K562 (cell line): ENCODE results near the gene GRIN2D. TPM values are rescaled to one million over a fixed set of nuclear protein-coding genes. Genes with fewer than 3 reads are reported as not detected.

ENCODE experiments used
- HNRNPL ChIP-seq: fragments of 200-400 bp; formaldehyde crosslinking; IDR thresholded peaks from 2 replicates; pipeline ENCODE4 v1.6.1; 2017; ENCODE audit warnings: low read depth, mild to moderate bottlenecking, low read length
- MYC ChIP-seq, 2 experiments: fragments of 250-450 bp in 1 of 2; sonication (Bioruptor Pico) in 1 of 2; IDR thresholded peaks; 2 replicates each; pipeline versions ENCODE4 v1.5.1 to v1.6.1; 2012 to 2021; ENCODE audit warnings: low read depth in 2 of 2, borderline replicate concordance in 1 of 2, improper control_type of control experiment in 1 of 2, low read length in 1 of 2, mild to moderate bottlenecking in 1 of 2, moderate library complexity in 1 of 2
- RNF2 ChIP-seq: sonication (generic); IDR thresholded peaks from 2 replicates; pipeline ENCODE4 v1.6.1; 2016
- SIN3A ChIP-seq, 2 experiments: fragments of 150-350 bp in 1 of 2; IDR thresholded peaks; 2 replicates each; pipeline ENCODE4 v1.6.1; 2011 to 2016; ENCODE audit warnings: borderline replicate concordance in 2 of 2, low read depth in 2 of 2, low read length in 2 of 2, mild to moderate bottlenecking in 2 of 2, moderate library complexity in 2 of 2; ENCODE audit not compliant: control insufficient read depth in 1 of 2
- ZNF778 ChIP-seq: fragments of 450-650 bp; formaldehyde crosslinking; IDR thresholded peaks from 2 replicates; pipeline ENCODE4 v1.4.0; 2020; ENCODE audit warnings: mild to moderate bottlenecking, moderate library complexity
- polyA plus RNA-seq, 8 experiments: library from polyadenylated mRNA; depleted of rRNA in 4 of 8; stranded (reverse) in 5 of 8; unstranded in 3 of 8; fragments of >200 nt; fragmentation: Nextera tagmentation in 2 of 8; fragmentation: Illumina TruSeq in 1 of 8; extraction: Ambion mirVana in 2 of 8; extraction: Trizol in 1 of 8; gene quantifications; 2 replicates each; pipeline versions ENCODE4 v1.2.1 to v1.2.3, GENCODE V29; 2011 to 2014; ENCODE audit warnings: inconsistent platforms in 1 of 8, missing spikeins in 1 of 8
- total RNA-seq, 7 experiments: library from RNA; depleted of rRNA in 6 of 7; stranded (reverse); fragments of >200 nt in 6 of 7; fragmentation: Illumina TruSeq in 2 of 7; extraction: Trizol in 2 of 7; gene quantifications; 2 replicates each; pipeline versions ENCODE4 v1.2.1 to v1.2.3, GENCODE V29; 2011 to 2021; ENCODE audit warnings: low replicate concordance in 1 of 7
- TF ChIP-seq, protein P1 (sequence below): fragments of 250-450 bp; sonication (Bioruptor Pico); IDR thresholded peaks from 2 replicates; pipeline ENCODE4 v1.9.0; 2021; ENCODE audit warnings: mild to moderate bottlenecking, inconsistent platforms
- TF ChIP-seq, protein P2 (sequence below): fragments of 200-600 bp; sonication (generic); IDR thresholded peaks from one replicate; pipeline ENCODE4 v1.6.1; 2012; ENCODE audit warnings: mild to moderate bottlenecking, low read depth, low read length, inconsistent platforms
- TF ChIP-seq, protein P3 (sequence below): fragments of 250-450 bp; sonication (Bioruptor Pico); IDR thresholded peaks from 2 replicates; pipeline ENCODE4 v1.4.0; 2020; ENCODE audit warnings: mild to moderate bottlenecking, moderate library complexity

Gene GRIN2D
- total and polyA plus RNA-seq, 9 of the 15 experiments (the other 6 are each of a cell fraction or from before 2014, with no cell fraction given) = 0.32 to 31.5 (median 1.8) TPM

DNA sequence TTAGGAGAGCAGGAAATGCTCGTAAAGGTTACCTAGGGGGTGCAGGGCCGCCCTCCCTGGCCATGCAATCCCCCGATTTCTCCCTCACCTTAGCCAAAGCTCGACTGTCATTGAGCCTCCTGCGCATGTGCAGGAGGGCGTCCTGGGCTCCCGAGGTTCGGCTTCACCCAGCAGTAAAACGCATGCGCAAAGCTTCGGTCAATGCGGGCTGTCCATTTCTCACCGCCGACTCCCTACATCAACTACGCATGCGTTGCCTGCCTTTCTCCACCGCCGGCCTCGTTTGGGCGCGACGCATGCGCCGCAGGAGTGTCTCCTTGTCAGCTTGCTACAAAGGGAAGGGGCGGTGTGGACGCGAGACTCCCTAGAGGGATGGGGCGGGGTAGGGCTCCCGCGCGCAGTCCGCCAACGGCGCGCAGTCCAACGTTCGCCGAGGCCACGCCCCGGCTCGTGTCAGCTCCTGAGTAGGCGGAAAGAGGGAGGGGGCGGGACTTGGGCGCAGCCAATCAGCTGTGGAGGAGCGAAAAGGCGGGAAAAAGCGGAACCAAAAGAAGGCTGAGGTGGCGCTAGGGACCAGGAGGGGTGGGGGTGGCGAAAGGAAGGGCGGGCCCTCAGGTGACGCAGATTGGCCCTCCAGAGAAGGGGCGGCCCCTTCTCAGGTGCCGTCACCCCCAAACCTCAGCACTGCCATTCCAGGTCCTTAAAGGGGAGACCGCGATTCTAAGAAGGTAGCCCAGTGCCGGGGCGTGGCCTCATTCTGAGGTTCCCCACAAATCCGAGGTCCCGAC lies 29.5 kb upstream of the GRIN2D start, which contains the start of the genes SYNGR4 and TMEM143 (continued):
- TF ChIP-seq, protein P1, sequence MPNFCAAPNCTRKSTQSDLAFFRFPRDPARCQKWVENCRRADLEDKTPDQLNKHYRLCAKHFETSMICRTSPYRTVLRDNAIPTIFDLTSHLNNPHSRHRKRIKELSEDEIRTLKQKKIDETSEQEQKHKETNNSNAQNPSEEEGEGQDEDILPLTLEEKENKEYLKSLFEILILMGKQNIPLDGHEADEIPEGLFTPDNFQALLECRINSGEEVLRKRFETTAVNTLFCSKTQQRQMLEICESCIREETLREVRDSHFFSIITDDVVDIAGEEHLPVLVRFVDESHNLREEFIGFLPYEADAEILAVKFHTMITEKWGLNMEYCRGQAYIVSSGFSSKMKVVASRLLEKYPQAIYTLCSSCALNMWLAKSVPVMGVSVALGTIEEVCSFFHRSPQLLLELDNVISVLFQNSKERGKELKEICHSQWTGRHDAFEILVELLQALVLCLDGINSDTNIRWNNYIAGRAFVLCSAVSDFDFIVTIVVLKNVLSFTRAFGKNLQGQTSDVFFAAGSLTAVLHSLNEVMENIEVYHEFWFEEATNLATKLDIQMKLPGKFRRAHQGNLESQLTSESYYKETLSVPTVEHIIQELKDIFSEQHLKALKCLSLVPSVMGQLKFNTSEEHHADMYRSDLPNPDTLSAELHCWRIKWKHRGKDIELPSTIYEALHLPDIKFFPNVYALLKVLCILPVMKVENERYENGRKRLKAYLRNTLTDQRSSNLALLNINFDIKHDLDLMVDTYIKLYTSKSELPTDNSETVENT (CRISPR knock-in tag) = 0 out of 2 replicates have a peak, but pooled peaks have one; percentile 63
- TF ChIP-seq RNF2 = peak; percentile 71
- TF ChIP-seq, protein P2, sequence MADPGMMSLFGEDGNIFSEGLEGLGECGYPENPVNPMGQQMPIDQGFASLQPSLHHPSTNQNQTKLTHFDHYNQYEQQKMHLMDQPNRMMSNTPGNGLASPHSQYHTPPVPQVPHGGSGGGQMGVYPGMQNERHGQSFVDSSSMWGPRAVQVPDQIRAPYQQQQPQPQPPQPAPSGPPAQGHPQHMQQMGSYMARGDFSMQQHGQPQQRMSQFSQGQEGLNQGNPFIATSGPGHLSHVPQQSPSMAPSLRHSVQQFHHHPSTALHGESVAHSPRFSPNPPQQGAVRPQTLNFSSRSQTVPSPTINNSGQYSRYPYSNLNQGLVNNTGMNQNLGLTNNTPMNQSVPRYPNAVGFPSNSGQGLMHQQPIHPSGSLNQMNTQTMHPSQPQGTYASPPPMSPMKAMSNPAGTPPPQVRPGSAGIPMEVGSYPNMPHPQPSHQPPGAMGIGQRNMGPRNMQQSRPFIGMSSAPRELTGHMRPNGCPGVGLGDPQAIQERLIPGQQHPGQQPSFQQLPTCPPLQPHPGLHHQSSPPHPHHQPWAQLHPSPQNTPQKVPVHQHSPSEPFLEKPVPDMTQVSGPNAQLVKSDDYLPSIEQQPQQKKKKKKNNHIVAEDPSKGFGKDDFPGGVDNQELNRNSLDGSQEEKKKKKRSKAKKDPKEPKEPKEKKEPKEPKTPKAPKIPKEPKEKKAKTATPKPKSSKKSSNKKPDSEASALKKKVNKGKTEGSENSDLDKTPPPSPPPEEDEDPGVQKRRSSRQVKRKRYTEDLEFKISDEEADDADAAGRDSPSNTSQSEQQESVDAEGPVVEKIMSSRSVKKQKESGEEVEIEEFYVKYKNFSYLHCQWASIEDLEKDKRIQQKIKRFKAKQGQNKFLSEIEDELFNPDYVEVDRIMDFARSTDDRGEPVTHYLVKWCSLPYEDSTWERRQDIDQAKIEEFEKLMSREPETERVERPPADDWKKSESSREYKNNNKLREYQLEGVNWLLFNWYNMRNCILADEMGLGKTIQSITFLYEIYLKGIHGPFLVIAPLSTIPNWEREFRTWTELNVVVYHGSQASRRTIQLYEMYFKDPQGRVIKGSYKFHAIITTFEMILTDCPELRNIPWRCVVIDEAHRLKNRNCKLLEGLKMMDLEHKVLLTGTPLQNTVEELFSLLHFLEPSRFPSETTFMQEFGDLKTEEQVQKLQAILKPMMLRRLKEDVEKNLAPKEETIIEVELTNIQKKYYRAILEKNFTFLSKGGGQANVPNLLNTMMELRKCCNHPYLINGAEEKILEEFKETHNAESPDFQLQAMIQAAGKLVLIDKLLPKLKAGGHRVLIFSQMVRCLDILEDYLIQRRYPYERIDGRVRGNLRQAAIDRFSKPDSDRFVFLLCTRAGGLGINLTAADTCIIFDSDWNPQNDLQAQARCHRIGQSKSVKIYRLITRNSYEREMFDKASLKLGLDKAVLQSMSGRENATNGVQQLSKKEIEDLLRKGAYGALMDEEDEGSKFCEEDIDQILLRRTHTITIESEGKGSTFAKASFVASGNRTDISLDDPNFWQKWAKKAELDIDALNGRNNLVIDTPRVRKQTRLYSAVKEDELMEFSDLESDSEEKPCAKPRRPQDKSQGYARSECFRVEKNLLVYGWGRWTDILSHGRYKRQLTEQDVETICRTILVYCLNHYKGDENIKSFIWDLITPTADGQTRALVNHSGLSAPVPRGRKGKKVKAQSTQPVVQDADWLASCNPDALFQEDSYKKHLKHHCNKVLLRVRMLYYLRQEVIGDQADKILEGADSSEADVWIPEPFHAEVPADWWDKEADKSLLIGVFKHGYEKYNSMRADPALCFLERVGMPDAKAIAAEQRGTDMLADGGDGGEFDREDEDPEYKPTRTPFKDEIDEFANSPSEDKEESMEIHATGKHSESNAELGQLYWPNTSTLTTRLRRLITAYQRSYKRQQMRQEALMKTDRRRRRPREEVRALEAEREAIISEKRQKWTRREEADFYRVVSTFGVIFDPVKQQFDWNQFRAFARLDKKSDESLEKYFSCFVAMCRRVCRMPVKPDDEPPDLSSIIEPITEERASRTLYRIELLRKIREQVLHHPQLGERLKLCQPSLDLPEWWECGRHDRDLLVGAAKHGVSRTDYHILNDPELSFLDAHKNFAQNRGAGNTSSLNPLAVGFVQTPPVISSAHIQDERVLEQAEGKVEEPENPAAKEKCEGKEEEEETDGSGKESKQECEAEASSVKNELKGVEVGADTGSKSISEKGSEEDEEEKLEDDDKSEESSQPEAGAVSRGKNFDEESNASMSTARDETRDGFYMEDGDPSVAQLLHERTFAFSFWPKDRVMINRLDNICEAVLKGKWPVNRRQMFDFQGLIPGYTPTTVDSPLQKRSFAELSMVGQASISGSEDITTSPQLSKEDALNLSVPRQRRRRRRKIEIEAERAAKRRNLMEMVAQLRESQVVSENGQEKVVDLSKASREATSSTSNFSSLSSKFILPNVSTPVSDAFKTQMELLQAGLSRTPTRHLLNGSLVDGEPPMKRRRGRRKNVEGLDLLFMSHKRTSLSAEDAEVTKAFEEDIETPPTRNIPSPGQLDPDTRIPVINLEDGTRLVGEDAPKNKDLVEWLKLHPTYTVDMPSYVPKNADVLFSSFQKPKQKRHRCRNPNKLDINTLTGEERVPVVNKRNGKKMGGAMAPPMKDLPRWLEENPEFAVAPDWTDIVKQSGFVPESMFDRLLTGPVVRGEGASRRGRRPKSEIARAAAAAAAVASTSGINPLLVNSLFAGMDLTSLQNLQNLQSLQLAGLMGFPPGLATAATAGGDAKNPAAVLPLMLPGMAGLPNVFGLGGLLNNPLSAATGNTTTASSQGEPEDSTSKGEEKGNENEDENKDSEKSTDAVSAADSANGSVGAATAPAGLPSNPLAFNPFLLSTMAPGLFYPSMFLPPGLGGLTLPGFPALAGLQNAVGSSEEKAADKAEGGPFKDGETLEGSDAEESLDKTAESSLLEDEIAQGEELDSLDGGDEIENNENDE = no peak
- no peak for TF ChIP-seq ZNF778 (CRISPR knock-in tag)
- TF ChIP-seq HNRNPL = no peak
- TF ChIP-seq, protein P3, sequence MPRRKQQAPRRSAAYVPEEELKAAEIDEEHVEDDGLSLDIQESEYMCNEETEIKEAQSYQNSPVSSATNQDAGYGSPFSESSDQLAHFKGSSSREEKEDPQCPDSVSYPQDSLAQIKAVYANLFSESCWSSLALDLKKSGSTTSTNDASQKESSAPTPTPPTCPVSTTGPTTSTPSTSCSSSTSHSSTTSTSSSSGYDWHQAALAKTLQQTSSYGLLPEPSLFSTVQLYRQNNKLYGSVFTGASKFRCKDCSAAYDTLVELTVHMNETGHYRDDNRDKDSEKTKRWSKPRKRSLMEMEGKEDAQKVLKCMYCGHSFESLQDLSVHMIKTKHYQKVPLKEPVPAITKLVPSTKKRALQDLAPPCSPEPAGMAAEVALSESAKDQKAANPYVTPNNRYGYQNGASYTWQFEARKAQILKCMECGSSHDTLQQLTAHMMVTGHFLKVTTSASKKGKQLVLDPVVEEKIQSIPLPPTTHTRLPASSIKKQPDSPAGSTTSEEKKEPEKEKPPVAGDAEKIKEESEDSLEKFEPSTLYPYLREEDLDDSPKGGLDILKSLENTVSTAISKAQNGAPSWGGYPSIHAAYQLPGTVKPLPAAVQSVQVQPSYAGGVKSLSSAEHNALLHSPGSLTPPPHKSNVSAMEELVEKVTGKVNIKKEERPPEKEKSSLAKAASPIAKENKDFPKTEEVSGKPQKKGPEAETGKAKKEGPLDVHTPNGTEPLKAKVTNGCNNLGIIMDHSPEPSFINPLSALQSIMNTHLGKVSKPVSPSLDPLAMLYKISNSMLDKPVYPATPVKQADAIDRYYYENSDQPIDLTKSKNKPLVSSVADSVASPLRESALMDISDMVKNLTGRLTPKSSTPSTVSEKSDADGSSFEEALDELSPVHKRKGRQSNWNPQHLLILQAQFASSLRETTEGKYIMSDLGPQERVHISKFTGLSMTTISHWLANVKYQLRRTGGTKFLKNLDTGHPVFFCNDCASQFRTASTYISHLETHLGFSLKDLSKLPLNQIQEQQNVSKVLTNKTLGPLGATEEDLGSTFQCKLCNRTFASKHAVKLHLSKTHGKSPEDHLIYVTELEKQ = no peak
- peak; percentile 69 for TF ChIP-seq MYC (IDR thresholded peaks at IDR 0.05; ENCODE audit: low read depth, low read length)
- TF ChIP-seq MYC (CRISPR knock-in tag; IDR thresholded peaks at IDR 0.05; ENCODE audit: borderline replicate concordance, low read depth) = no peak
- TF ChIP-seq SIN3A (IDR thresholded peaks at IDR 0.05; ENCODE audit: borderline replicate concordance in 2 of 2, control insufficient read depth in 1 of 2, low read depth in 2 of 2, low read length in 2 of 2) = no peak
